CD14-positive monocyte (primary cell): Measurements from ENCODE around the gene FREM2. TPM values are rescaled to one million over a fixed set of nuclear protein-coding genes. Genes with fewer than 3 reads are reported as not detected.

Experiments used
- DNase-seq, 3 donors: peaks; one replicate each; pipeline ENCODE4 v3.0.0-alpha.2; 2011 to 2022
- H2AFZ ChIP-seq: 2 replicates; pipeline ENCODE4 v1.6.0; 2012; ENCODE audit warnings: mild to moderate bottlenecking, low read depth, low read length, inconsistent platforms; ENCODE audit not compliant: insufficient read depth, poor library complexity, severe bottlenecking
- H3K27ac ChIP-seq, 2 donors: 1 replicate in 1 of 2; 2 replicates in 1 of 2; pipeline ENCODE4 v1.5.1; 2012 to 2013; ENCODE audit warnings: low read length in 2 of 2, control low read depth in 1 of 2, inconsistent platforms in 1 of 2, low read depth in 1 of 2, mild to moderate bottlenecking in 1 of 2
- H3K27me3 ChIP-seq, 2 donors: one replicate each; pipeline versions ENCODE4 v1.6.0 to v1.6.1; 2011 to 2013; ENCODE audit warnings: low read length in 2 of 2; ENCODE audit not compliant: control insufficient read depth in 2 of 2, insufficient read depth in 2 of 2
- H3K36me3 ChIP-seq, 2 donors: replicated peaks in 1 of 2; 1 replicate in 1 of 2; 2 replicates in 1 of 2; pipeline versions ENCODE4 v1.5.1 to v1.6.1; 2012 to 2013; ENCODE audit warnings: low read length in 2 of 2, control low read depth in 1 of 2, inconsistent platforms in 1 of 2, mild to moderate bottlenecking in 1 of 2; ENCODE audit not compliant: insufficient read depth in 2 of 2, control insufficient read depth in 1 of 2
- H3K4me1 ChIP-seq, 2 donors: 1 replicate in 1 of 2; 2 replicates in 1 of 2; pipeline versions ENCODE4 v1.5.1 to v1.6.1; 2012 to 2013; ENCODE audit warnings: low read length in 2 of 2, control low read depth in 1 of 2, inconsistent platforms in 1 of 2, mild to moderate bottlenecking in 1 of 2, moderate library complexity in 1 of 2; ENCODE audit not compliant: insufficient read depth in 2 of 2, control insufficient read depth in 1 of 2
- H3K4me2 ChIP-seq: replicated peaks from 2 replicates; pipeline ENCODE3; 2012; ENCODE audit warnings: low read length, moderate library complexity, mild to moderate bottlenecking; ENCODE audit not compliant: poor library complexity, severe bottlenecking; ENCODE audit errors: extremely low read depth
- H3K4me3 ChIP-seq, 3 experiments: fragments of 200-600 bp in 1 of 3; sonication (generic) in 1 of 3; replicated peaks in 1 of 3; 1 replicate in 2 of 3; 2 replicates in 1 of 3; pipeline ENCODE4 v1.5.1; 2011 to 2013; ENCODE audit warnings: low read length in 3 of 3, mild to moderate bottlenecking in 3 of 3, control low read depth in 2 of 3, low read depth in 2 of 3, inconsistent platforms in 1 of 3, moderate library complexity in 1 of 3
- H3K79me2 ChIP-seq: 2 replicates; pipeline ENCODE4 v1.6.0; 2012; ENCODE audit warnings: mild to moderate bottlenecking, control low read depth, inconsistent platforms, low read length, moderate library complexity; ENCODE audit not compliant: insufficient read depth
- H3K9ac ChIP-seq: 2 replicates; pipeline ENCODE4 v1.6.0; 2017; ENCODE audit warnings: low read length, mild to moderate bottlenecking; ENCODE audit not compliant: insufficient read depth, poor library complexity, severe bottlenecking
- H3K9me3 ChIP-seq, 2 donors: replicated peaks in 1 of 2; 1 replicate in 1 of 2; 2 replicates in 1 of 2; pipeline versions ENCODE4 v1.5.1 to v1.6.1; 2012 to 2013; ENCODE audit warnings: low read length in 2 of 2, control low read depth in 1 of 2; ENCODE audit not compliant: control insufficient read depth in 1 of 2, insufficient read depth in 1 of 2
- H4K20me1 ChIP-seq: 2 replicates; pipeline ENCODE4 v1.6.0; 2012; ENCODE audit warnings: mild to moderate bottlenecking, low read length, control low read depth, moderate library complexity; ENCODE audit not compliant: insufficient read depth
- H3K27ac Mint-ChIP-seq, 7 donors: one replicate each; pipeline ENCODE4 v1.8.0; 2020; ENCODE audit warnings: mild to moderate bottlenecking in 7 of 7, mixed read lengths in 7 of 7, moderate library complexity in 6 of 7, inconsistent platforms in 2 of 7
- H3K27me3 Mint-ChIP-seq, 3 donors: one replicate each; pipeline ENCODE4 v1.8.0; 2021 to 2022; ENCODE audit warnings: low read depth in 3 of 3, mild to moderate bottlenecking in 3 of 3, mixed read lengths in 3 of 3, moderate library complexity in 3 of 3, inconsistent platforms in 1 of 3
- H3K36me3 Mint-ChIP-seq, 2 donors: one replicate each; pipeline ENCODE4 v1.8.0; 2020; ENCODE audit warnings: mixed read lengths in 2 of 2, inconsistent platforms in 1 of 2, mild to moderate bottlenecking in 1 of 2
- H3K4me1 Mint-ChIP-seq: one replicate; pipeline ENCODE4 v1.8.0; 2020; ENCODE audit warnings: mild to moderate bottlenecking, mixed read lengths
- H3K4me3 Mint-ChIP-seq, 2 donors: one replicate each; pipeline ENCODE4 v1.8.0; 2020; ENCODE audit warnings: mild to moderate bottlenecking in 2 of 2, mixed read lengths in 2 of 2, moderate library complexity in 1 of 2
- H3K9me3 Mint-ChIP-seq, 7 donors: one replicate each; pipeline ENCODE4 v1.8.0; 2020 to 2022; ENCODE audit warnings: mixed read lengths in 7 of 7, mild to moderate bottlenecking in 6 of 7, moderate library complexity in 6 of 7, inconsistent platforms in 2 of 7
- CTCF ChIP-seq: fragments of 200-600 bp; IDR thresholded peaks from one replicate; pipeline ENCODE4 v1.8.0; 2022; ENCODE audit warnings: antibody characterized with exemption, mild to moderate bottlenecking
- WGBS: methylation state at CpG from one replicate; pipeline ENCODE4 v1.1.5; 2013; ENCODE audit warnings: missing lambda C conversion rate; ENCODE audit not compliant: insufficient coverage; 5-methylcytosine and 5-hydroxymethylcytosine counted together
- intact Hi-C, 2 donors: fragments of 100-400 bp; cut with micrococcal nuclease; formaldehyde crosslinking; loops; one replicate each; pipeline versions ENCODE4 v1.15.0 to v1.15.1; 2023
- polyA plus RNA-seq, 3 donors: library from polyadenylated mRNA; depleted of rRNA in 1 of 3; unstranded in 2 of 3; stranded (reverse) in 1 of 3; fragments of 300-500 nt in 2 of 3; fragments of >200 nt in 1 of 3; fragmentation: Illumina TruSeq in 2 of 3; gene quantifications; 1 replicate in 2 of 3; 2 replicates in 1 of 3; pipeline ENCODE4 v1.2.3, GENCODE V29; 2012 to 2021

The FREM2 gene
- polyA plus RNA-seq, 3 donors, result not detected

GRCh38 chr13:38900188-38900587 is 213.3 kb downstream of the FREM2 start:
- H3K9me3 Mint-ChIP-seq, result peaks cover 0 to 8% (median 4%) of the 10 kb centered on the region in 7 donors
- H3K4me3 ChIP-seq, result no peak overlapping the region
- H3K4me3 Mint-ChIP-seq, result no peak overlapping the region
- H3K27ac Mint-ChIP-seq, result no peak overlapping the region
- H3K9me3 ChIP-seq, result no peaks in the 10 kb centered on the region
- TF ChIP-seq CTCF, result no peak
- no peak overlapping the region for H3K4me2 ChIP-seq
- 93% methylated on average over 3 of the region's 3 CpGs for WGBS
- H3K4me1 ChIP-seq, result no peaks in the 10 kb centered on the region
- H3K36me3 ChIP-seq, result no peaks in the 10 kb centered on the region
- no peaks in the 10 kb centered on the region for H3K4me1 Mint-ChIP-seq
- H3K36me3 Mint-ChIP-seq, result no peaks in the 10 kb centered on the region
- intact Hi-C loops, result no loop called here
- no peaks in the 10 kb centered on the region for H3K27me3 Mint-ChIP-seq
- H3K27me3 ChIP-seq, result no peaks in the 10 kb centered on the region
- DNase-seq, result no peak
- H3K79me2 ChIP-seq, result no peaks in the 10 kb centered on the region
- H3K27ac ChIP-seq, result no peak overlapping the region
- H2AFZ ChIP-seq, result no peak overlapping the region
- no peaks in the 10 kb centered on the region for H4K20me1 ChIP-seq
- H3K9ac ChIP-seq, result no peak overlapping the region

- H3K9me3 ChIP-seq, result no peaks in the 10 kb centered on the region
- no peaks in the 10 kb centered on the region for H3K4me1 Mint-ChIP-seq
- H3K9ac ChIP-seq, result no peak overlapping the region
- no peak for TF ChIP-seq CTCF
- H3K27ac Mint-ChIP-seq, result no peak overlapping the region
- no peak overlapping the region for H3K27ac ChIP-seq
- H3K36me3 ChIP-seq, result no peaks in the 10 kb centered on the region
- H3K79me2 ChIP-seq, result no peaks in the 10 kb centered on the region
- no peaks in the 10 kb centered on the region for H3K27me3 Mint-ChIP-seq
- H2AFZ ChIP-seq, result no peak overlapping the region
- H3K36me3 Mint-ChIP-seq, result no peaks in the 10 kb centered on the region
- H4K20me1 ChIP-seq, result no peaks in the 10 kb centered on the region
- no peaks in the 10 kb centered on the region for H3K4me1 ChIP-seq
- no peak overlapping the region for H3K4me2 ChIP-seq
- H3K4me3 Mint-ChIP-seq, result no peak overlapping the region
- peaks cover 0 to 4% (median 0%) of the 10 kb centered on the region in 7 donors for H3K9me3 Mint-ChIP-seq
- WGBS, result no CpG with 5 or more reads among the region's 1 CpG
- no peaks in the 10 kb centered on the region for H3K27me3 ChIP-seq
- intact Hi-C loops, result no loop called here
- no peak for DNase-seq
- no peak overlapping the region for H3K4me3 ChIP-seq
Measured at GRCh38 chr13:38902551-38902950, 215.7 kb downstream of the FREM2 start.
